Muscle of leg (tissue), 11 donors: Measurements from ENCODE around the gene TMPRSS9. TPM values are rescaled to one million over a fixed set of nuclear protein-coding genes. Genes with fewer than 3 reads are reported as not detected.

Source experiments
- DNase-seq: peaks from one replicate; pipeline ENCODE4 v3.0.0; 2013
- H3K27ac ChIP-seq: one replicate; pipeline ENCODE4 v1.5.1; 2013; ENCODE audit warnings: mild to moderate bottlenecking, low read length, control low read depth
- H3K27me3 ChIP-seq: one replicate; pipeline ENCODE4 v1.6.1; 2013; ENCODE audit warnings: low read length; ENCODE audit not compliant: control insufficient read depth, insufficient read depth
- H3K36me3 ChIP-seq: one replicate; pipeline ENCODE4 v1.6.1; 2013; ENCODE audit warnings: low read length; ENCODE audit not compliant: control insufficient read depth, insufficient read depth
- H3K4me1 ChIP-seq: one replicate; pipeline ENCODE4 v1.6.1; 2013; ENCODE audit warnings: low read length; ENCODE audit not compliant: control insufficient read depth, insufficient read depth
- H3K4me3 ChIP-seq: one replicate; pipeline ENCODE4 v1.5.1; 2013; ENCODE audit warnings: low read length, control low read depth
- H3K9me3 ChIP-seq: replicated peaks from 2 replicates; pipeline ENCODE4 v1.6.1; 2013; ENCODE audit warnings: low read depth, low read length; ENCODE audit not compliant: control insufficient read depth
- WGBS: methylation state at CpG from one replicate; pipeline ENCODE4 v1.1.5; 2013; ENCODE audit warnings: missing lambda C conversion rate; ENCODE audit not compliant: insufficient coverage; 5-methylcytosine and 5-hydroxymethylcytosine counted together
- polyA plus RNA-seq, 8 donors: library from polyadenylated mRNA; unstranded; fragments of 120-200 nt; gene quantifications; one replicate each; pipeline versions ENCODE4 v1.2.1 to v1.2.3, GENCODE V29; 2013; ENCODE audit warnings: inconsistent platforms in 1 of 8, low replicate concordance in 1 of 8; ENCODE audit not compliant: insufficient read length in 8 of 8, insufficient read depth in 1 of 8
- total RNA-seq: library from RNA; stranded (reverse); fragments of 120-200 nt; gene quantifications from one replicate; pipeline ENCODE4 v1.2.4, GENCODE V29; 2013

TMPRSS9 gene
- total and polyA plus RNA-seq, 9 donors = 0.11 to 1.3 (median 0.33) TPM

GRCh38 chr19:2329149-2329478, 31.0 kb upstream of the TMPRSS9 start:
- Histone ChIP-seq H3K36me3 (peaks cover 24% of the 10 kb centered on the region), H3K4me1 (peaks cover 63% of the 10 kb centered on the region), H3K27me3 (no peaks in the 10 kb centered on the region), H3K9me3 (no peaks in the 10 kb centered on the region), H3K4me3 (peak overlapping the region; percentile 98), H3K27ac (peak overlapping the region; percentile 42)
- WGBS = 2% methylated on average over 11 of the region's 16 CpGs
- no peak for DNase-seq

GRCh38 chr19:2329501-2329916, 30.6 kb upstream of the TMPRSS9 start:
- Histone ChIP-seq H3K27me3 (no peaks in the 10 kb centered on the region), H3K9me3 (no peaks in the 10 kb centered on the region), H3K27ac (no peak overlapping the region), H3K36me3 (peaks cover 20% of the 10 kb centered on the region), H3K4me3 (peak overlapping the region; percentile 98), H3K4me1 (peaks cover 67% of the 10 kb centered on the region)
- 39% methylated on average over 11 of the region's 13 CpGs for WGBS
- no peak for DNase-seq

DNA sequence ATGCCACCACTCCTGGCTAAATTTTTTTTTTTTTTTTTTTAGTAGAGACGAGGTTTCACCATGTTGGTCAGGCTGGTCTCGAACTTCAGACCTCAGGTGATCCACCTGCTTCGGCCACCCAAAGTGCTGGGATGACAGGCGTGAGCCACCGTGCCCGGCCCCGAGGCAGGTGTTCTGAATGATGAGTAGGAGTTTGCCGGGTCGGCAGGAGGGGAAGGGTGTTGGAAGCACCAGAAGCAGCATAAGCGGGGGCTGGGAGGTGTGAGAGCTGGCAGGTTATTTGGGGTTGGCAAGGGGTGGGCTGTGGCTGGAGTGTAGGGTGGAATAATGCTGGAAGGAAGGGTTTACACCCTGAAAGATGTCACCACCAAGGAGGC, 29.8 kb upstream of the TMPRSS9 start:
- peaks cover 17% of the 10 kb centered on the region for H3K36me3 ChIP-seq
- DNase-seq = no peak
- H3K4me1 ChIP-seq = peaks cover 67% of the 10 kb centered on the region
- H3K4me3 ChIP-seq = no peak overlapping the region
- 82% methylated on average over 9 of the region's 10 CpGs for WGBS
- no peaks in the 10 kb centered on the region for H3K27me3 ChIP-seq
- H3K9me3 ChIP-seq = no peaks in the 10 kb centered on the region
- H3K27ac ChIP-seq = peak overlapping the region; percentile 65

DNA sequence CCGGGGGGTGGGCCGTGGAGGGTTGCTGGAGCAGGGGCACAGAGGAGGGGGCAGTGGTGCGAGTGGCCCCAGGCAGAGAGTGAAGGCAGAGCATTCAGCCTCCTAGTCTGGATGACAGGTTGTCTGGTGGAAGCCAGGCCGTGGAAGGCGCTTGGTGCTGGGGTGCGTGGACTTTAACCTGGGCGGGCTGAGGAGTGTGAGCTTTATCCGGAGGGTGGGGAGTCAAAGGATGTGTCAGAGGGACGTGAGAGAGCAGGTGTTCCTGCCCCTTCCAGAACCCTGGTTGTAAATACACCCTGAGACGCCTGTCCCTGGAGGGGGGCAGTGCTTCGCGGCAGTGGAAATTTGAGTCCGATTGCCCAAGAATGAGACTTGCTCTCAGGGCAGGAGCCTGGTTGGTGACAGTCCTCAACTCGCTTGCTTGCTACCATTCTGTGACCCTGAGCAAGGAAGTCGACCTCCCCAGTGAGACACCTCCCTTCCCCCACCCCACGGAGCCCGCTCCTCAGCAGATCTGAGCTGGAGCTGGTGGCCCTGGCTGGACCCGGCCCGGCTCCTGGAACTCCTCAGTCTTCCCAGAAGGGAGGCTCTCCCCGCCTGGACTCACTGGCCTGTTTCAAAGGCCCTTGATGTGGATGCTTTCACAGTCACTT, 29.3 kb upstream of the TMPRSS9 start:
- Histone ChIP-seq H3K27me3 (no peaks in the 10 kb centered on the region), H3K9me3 (no peaks in the 10 kb centered on the region), H3K4me1 (peaks cover 67% of the 10 kb centered on the region), H3K27ac (peak overlapping the region; percentile 65), H3K36me3 (peaks cover 15% of the 10 kb centered on the region), H3K4me3 (no peak overlapping the region)
- peak; percentile 30 for DNase-seq
- 59% methylated on average over 19 of the region's 20 CpGs for WGBS

GRCh38 chr19:2331601-2332246, 28.3 kb upstream of the TMPRSS9 start:
- WGBS = 78% methylated on average over 7 of the region's 12 CpGs
- Histone ChIP-seq H3K27me3 (no peaks in the 10 kb centered on the region), H3K4me3 (no peak overlapping the region), H3K27ac (peak overlapping the region; percentile 38), H3K36me3 (peaks cover 10% of the 10 kb centered on the region), H3K4me1 (peaks cover 69% of the 10 kb centered on the region), H3K9me3 (no peaks in the 10 kb centered on the region)
- no peak for DNase-seq

- Histone ChIP-seq H3K36me3 (peaks cover 5% of the 10 kb centered on the region), H3K4me1 (peaks cover 69% of the 10 kb centered on the region), H3K4me3 (no peak overlapping the region), H3K9me3 (no peaks in the 10 kb centered on the region), H3K27ac (peak overlapping the region; percentile 75), H3K27me3 (no peaks in the 10 kb centered on the region)
- DNase-seq = peak; percentile 35
- WGBS = 64% methylated on average over 15 of the region's 17 CpGs
These were observed 27.6 kb upstream of the TMPRSS9 start for GRCh38 chr19:2332341-2333026.

DNA sequence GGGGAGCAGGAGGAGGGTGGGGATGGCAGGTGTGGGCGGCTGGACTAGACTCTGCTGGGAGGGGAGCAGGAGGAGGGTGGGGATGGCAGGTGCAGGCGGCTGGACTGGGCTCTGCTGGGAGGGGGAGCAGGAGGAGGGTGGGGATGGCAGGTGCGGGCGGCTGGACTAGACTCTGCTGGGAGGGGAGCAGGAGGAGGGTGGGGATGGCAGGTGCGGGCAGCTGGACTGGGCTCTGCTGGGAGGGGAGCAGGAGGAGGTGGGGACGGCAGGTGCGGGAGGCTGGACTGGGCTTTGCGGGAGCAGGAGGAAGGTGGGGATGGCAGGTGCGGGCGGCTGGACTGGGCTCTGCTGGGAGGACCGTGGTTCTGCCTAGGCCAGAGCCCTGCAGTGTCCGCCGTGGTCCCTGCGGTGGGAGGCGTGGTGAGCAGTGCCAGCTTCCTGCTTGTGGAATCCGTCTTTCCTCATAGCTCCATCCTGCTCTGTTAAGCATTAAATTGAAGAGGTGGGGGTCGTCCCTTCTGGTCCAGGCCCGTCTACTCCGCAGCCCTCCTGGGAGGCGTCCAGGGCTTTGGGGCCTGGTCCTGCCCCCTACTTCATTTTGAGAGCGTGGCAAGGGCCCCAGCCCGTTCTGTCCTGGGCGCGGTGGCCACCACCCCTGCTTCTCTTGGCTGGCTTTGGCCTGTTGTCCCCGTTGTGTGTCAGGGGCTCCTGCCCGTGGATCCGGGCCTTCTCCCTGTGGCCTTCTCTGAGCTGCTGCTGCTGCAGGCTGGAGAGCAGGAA, 26.8 kb upstream of the TMPRSS9 start:
- Histone ChIP-seq H3K4me3 (no peak overlapping the region), H3K4me1 (peaks cover 72% of the 10 kb centered on the region), H3K27ac (peak overlapping the region; percentile 62), H3K27me3 (no peaks in the 10 kb centered on the region), H3K9me3 (no peaks in the 10 kb centered on the region), H3K36me3 (peaks cover 5% of the 10 kb centered on the region)
- WGBS = 65% methylated on average over 22 of the region's 27 CpGs
- DNase-seq = peak; percentile 59

GRCh38 chr19:2333807-2334211, 26.3 kb upstream of the TMPRSS9 start:
- WGBS = 82% methylated on average over 11 of the region's 11 CpGs
- no peak overlapping the region for H3K27ac ChIP-seq
- no peaks in the 10 kb centered on the region for H3K9me3 ChIP-seq
- H3K4me3 ChIP-seq = no peak overlapping the region
- H3K36me3 ChIP-seq = peaks cover 11% of the 10 kb centered on the region
- no peaks in the 10 kb centered on the region for H3K27me3 ChIP-seq
- no peak for DNase-seq
- peaks cover 72% of the 10 kb centered on the region for H3K4me1 ChIP-seq

DNA sequence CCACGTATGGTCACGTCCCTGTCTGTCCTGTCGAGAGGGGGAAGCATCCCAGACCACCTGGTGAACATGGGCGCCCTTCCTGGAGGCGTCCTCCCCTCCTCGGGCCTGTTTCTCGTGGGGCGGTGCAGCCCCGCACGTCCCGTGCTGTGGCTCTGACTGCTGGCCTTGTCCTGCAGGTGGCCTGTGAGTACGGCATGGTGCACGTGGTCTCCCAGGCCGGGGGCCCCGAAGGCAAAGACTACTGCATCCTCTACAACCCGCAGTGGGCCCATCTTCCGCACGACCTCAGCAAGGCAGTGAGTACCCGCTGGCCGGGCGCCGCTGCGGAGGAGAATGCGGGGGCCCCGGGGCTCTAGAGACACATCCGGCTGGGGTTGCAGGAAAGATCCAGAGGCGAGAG, 25.6 kb upstream of the TMPRSS9 start:
- no peak for DNase-seq
- no peaks in the 10 kb centered on the region for H3K9me3 ChIP-seq
- no peaks in the 10 kb centered on the region for H3K27me3 ChIP-seq
- peaks cover 16% of the 10 kb centered on the region for H3K36me3 ChIP-seq
- H3K4me1 ChIP-seq = peaks cover 66% of the 10 kb centered on the region
- no peak overlapping the region for H3K4me3 ChIP-seq
- WGBS = 91% methylated on average over 25 of the region's 27 CpGs
- no peak overlapping the region for H3K27ac ChIP-seq
